GM15510 (cell line): ENCODE measurements around the gene USP53.
A peak's percentile ranks its signal among the peaks of the same experiment; 100 is the strongest.

Experiments used
- POLR2A ChIP-seq: IDR thresholded peaks from 3 replicates; pipeline ENCODE4 v1.6.1; 2011; ENCODE audit warnings: borderline replicate concordance; ENCODE audit not compliant: insufficient read length; ENCODE audit errors: extremely low read depth

USP53 gene

DNA sequence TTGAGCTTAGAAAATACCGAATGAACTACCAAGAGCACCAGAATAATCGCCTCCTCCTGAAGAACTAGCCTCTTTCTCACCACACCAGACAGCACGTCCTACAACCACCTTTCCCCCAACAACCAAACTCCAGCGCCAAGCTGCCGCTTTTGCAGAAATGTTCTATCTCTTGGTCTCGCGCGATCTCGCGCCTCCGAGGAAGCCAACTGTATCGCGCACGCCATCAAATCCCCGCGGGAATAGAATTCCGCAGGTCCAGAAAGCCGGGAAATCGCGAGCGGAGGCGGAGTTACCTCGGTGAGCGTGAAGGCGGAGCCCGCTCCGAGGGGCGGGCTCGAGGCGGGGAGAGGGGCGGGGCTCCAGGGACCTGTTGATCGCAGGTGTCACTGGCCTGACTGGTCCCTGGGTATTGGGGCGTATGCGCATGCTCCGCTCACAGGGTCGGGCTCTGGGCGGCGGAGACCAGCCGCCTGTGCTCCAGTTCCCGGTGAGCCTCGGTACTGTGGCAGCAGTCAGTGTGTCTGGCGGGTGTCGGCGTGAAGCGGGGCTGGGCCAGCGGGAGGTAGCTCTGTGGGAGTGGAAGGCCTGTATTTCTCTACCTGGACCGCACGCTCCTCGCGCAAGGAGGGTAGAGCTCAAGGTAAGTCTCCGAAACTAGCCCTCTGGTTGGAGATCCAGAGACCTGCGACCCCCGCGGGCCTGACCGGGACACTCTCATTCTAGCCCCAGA lies at the start of gene USP53:
Gene USP53, plus strand, starts transcription at position 480 of the 730 bp plus-strand sequence. CDS start 27,047 bp downstream, outside the sequence.
- TF ChIP-seq POLR2A = peak; percentile 83

DNA sequence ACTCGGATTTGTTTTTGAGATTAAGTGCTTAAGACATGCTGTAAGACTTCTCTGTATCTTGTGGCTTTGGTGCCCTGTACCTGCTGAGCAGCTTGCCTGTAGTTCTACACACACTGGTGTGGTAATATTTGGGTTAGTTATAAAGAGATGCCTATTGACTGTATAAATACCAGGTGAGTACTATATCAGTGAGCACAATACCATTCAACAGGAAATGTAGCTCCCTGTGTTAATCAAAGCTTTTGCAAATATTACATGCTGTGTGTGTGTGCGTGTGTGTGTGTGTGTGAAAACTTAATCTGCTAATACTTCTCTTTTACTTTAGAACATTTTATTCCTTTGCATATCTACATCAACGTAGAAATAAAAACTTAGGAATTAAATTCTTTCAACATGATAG lies 46.7 kb upstream of the USP53 start:
- TF ChIP-seq POLR2A = no peak

DNA sequence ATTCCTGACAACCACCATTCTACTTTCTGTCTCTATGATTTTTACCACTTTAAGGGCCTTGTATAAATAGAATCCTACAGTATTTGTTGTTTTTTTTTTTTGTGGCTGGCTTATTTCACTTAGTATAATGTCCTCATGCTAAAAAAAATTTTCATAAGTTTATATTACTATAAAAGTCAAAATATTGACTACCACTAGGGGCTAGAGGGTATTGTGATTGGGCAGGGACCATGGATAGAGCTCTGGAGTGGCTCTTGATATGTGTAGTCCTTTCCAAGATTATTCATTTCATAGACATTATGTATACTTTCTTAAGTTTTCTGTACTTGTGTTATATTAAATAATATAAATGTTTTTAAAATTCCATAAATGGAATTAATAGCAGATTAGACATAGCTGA lies 42.3 kb upstream of the USP53 start:
- TF ChIP-seq POLR2A = no peak

DNA sequence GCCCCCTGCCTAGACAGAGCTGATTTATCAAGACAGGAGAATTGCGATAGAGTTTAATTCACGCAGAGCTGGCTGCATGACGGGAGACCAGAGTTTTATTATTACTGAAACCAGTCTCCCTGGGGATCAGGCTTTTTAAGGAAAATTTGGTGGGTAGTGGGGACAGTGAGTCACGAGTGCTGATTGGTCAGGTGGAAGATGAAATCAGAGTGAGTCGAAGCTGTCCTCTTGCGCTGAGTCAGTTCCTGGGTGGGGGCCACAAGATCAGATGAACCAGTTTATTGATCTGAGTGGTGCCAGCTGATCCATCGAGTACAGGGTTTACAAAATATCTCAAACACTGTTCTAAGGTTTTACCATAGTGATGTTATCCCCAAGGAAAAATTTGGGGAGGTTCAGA lies 40.3 kb upstream of the USP53 start:
- no peak for TF ChIP-seq POLR2A

DNA sequence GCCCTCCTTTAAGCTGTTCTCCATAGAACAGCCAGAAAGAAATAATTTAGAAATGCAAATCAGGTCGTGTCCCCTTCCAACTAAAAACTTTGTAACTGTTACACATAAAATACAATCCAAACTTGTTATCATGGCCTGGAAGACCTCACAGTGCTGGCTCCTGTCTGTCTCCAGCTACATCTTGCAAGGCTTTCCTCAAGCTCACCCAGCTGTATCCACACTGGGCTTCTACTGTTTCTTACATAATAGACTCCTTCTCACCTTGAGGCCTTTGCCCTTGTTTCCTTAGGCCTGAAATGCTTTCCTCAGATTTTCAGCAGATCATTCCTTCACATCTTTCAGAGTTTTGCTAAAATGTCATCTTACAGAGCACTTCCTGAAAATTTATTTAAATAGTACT lies 33.5 kb upstream of the USP53 start:
- no peak for TF ChIP-seq POLR2A

DNA sequence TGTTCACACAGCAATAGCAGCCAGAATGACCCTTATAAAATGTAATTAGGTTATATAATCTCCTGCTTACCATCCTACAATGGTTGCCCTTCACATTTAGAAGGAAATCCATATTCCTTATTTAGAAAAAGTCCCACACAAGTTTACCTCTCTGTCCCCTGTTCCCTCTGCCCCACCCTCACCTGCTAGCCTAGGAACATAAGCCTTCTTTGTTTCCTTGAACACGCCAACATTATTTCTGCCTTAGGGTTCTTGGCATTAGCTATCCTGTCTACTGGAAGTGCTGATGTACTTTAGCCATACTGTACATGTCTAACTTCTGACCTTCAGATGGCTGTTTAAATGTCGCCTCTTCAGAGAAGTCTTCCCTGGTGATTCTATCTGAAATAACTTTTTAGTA lies 28.4 kb upstream of the USP53 start:
- no peak for TF ChIP-seq POLR2A

DNA sequence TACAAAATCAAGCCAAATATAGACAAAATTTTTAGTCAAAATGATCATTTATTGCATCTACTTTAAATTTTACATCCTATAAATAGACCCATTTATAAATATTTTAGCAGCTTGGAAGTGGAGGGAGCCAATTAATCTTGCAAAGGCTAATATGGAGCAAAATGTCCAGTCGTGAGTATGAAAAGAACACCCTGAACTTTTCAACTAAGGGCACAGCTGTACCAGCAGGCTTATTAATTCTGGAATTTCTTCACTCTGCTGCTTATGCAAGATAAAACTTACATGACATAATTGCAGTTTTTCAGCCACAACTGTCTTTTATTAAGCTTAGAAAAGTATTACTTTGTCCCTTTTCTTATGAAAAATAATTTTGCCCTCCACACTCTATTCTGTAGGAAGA lies 22.9 kb upstream of the USP53 start:
- TF ChIP-seq POLR2A = no peak

DNA sequence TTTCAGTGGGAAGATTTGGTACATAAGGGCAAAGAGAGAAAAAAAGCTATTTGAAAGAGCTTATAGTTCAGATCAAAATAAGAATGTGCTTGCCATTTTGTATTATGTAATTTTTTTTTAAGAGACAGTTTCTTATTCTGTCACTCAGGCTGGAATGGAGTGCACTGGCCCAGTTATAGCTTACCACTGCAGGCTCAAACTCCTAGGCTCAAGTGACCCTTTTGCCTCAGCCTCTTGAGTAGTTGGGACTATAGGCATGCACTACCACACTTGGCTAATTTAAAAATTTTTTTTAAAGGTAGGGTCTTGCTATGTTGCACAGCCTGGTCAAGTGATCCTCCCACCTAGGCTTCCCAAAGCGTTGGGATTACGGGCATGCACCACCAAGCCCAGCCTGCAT lies 22.2 kb upstream of the USP53 start:
- no peak for TF ChIP-seq POLR2A

DNA sequence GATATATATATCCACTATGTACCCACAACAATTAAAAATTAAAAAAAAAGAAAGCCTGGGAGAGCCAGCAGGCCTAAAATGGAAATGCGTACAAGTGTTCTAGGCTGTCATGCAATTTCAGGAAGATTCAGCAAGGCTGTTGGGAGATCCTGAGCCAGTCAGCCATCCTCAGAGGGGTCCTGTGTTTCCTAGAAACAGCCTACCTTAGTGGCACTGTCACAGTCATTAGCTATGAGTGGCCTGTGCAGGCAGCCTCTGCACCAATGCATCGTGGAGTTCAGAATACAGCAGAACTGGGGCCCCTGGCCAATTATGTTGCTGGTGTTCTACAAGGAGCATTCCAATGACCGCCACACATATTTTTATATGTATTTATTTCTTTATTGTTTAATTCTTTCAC lies 21.0 kb upstream of the USP53 start:
- TF ChIP-seq POLR2A = no peak

DNA sequence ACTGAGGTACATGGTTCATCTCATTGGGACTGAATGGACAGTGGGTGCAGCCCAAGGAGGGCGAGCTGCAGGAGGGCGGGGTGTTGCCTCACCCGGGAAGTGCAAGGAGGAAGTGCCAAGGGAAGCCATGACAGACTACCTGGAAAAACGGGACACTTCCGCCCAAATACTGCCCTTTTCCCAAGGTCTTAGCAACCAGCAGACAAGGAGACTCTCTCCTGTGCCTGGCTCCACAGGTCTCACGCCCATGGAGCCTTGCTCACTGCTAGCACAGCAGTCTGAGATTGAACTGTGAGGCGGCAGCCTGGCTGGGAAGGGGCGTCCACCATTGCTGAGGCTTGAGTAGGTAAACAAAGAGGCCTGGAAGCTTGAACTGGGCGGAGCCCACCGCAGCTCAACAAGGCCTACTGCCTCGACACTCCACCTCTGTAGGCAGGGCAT lies 14.7 kb upstream of the USP53 start:
- no peak for TF ChIP-seq POLR2A

DNA sequence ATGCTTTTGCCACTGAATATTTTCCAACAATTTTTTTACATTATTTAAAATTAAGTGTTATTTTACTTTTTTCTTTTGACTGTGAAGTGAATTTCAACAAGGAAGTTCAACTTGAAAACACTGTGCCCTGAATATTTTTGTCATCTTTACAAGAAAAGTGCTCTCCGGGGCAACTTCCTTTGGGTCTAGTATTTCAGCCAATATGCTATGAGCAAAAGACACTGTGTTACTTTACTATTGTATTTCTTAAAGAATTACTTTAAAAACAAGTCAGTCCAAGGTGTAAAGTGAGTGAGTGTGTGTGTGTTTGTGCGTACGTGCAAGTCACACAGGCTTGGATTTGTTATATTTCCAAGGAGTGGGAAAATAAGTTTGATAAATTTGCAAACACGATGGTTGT lies 7.6 kb upstream of the USP53 start:
- TF ChIP-seq POLR2A = no peak

DNA sequence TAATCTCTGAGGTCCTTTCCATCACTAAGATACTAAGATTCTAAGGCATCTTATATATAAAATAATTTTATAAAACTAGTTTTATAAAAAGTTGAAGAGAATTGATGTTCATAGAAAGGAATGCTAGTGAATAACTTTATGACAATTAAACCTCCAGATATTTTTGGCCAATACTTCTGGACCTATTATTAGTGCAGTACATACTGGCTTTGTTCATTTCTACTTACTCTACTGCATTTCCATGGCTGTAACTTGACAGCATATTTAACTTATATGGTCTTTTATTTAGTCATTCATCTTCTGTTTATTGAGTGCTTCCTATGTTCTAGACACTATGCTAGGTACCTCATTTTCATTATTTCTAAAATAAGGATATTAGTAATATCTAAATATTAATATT lies 6.8 kb upstream of the USP53 start:
- no peak for TF ChIP-seq POLR2A

DNA sequence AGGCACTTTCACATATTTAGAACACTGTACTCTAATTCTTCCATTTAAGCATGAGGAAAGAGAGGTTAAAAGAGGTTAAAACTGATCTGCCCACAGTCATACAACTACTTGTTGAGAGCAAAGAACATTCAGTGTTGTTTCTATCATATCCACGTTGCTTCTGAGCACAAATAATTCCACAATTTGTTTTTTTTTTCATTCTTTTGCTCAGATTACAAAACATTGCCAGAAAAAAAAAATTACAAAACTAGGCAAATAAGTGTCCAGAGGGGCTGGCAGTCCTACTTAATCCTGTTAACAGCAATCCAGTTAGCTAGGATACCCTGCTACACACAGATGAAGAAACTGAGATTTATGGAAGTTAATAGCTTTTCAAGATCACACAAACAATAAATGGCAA lies 6.3 kb upstream of the USP53 start:
- no peak for TF ChIP-seq POLR2A

DNA sequence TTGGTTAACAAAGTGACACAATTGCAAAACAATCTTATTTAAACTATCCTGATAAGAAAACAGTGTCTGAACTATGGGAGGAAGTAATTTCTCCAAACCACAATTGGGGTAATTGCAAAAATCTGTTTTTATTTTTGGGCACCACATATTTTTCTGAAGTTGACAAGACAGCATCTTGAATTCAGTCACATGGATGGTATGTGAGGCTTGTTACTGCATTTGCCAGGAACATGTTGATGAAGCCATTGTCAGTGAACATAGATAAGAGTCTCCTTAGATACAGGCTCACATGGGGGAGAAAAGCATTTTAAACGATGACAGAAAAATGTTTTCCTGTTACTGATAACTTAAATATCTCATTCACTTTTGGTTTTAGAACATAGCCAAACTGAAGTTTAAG lies 5.5 kb upstream of the USP53 start:
- no peak for TF ChIP-seq POLR2A

DNA sequence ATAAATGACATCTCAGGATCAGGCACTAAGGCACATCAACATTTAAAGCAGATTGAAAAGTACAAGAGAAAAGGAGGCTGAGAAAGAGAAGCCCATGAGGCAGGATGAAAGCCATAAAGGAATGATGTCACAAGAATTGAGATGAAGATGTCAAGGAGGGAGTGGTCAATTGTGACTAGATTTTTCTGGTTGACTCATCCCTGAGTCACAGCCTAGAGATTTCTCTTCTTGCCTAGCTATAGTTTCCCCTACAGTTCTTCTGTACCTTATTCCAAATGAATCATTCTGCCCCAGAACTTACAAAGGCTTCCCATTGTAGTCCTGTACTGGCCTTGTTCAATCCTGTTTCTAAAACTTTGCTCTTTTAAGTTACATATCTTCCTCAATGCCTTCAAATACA lies 3.4 kb upstream of the USP53 start:
- no peak for TF ChIP-seq POLR2A

DNA sequence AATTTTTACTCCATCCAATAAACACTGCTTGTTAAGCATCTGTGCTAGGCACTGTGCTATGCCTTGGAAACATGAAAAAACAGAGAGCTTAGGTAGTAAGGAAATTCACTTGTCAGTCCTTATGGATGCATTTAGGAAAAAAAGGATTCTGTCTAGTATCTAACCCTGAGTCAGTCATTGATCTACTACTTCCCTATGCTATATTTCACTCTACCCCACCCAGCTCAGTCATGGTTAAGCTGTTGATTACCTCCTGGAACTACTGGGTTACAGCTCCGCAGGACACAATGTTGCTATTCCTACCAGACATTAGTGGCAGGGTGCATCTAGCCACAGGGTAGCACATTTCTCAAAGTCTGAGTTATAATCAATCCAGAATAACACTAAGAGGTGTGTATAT lies 2.9 kb upstream of the USP53 start:
- TF ChIP-seq POLR2A = no peak

DNA sequence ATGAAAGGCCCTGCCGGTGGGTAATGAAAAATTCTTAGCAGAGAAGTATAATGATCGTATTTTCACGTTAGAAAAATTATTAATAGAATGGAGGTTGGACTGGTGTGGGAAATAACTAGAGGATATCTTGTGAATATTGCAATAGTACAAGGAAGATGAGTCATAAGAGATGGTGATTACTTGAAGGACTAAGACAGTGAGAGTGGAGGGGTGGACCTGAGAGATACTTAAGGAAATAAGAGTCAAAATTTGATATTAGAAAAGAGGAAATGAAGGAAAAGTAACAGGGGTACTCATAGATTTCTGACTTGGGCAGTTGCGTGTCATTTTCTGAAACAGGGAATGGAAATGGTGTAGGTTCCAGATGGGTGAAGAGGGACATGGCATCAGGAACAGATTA lies 1.7 kb upstream of the USP53 start:
- TF ChIP-seq POLR2A = no peak
